ENCODE data around the gene OR10G4.
"Not testable (repeated sequence)": the region's sequence is repeated elsewhere in the genome, so short reads cannot be mapped to it uniquely, and the experiment has no call there.

The OR10G4 gene, protein sequence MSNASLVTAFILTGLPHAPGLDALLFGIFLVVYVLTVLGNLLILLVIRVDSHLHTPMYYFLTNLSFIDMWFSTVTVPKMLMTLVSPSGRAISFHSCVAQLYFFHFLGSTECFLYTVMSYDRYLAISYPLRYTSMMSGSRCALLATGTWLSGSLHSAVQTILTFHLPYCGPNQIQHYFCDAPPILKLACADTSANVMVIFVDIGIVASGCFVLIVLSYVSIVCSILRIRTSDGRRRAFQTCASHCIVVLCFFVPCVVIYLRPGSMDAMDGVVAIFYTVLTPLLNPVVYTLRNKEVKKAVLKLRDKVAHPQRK

GRCh38 chr11:124012697-124013096, at the start of gene OR10G4:
TSS of gene OR10G4 (plus strand) at chr11:124012997. CDS start at chr11:124015575, 2,578 bp downstream.
- no peak for DNase-seq (ENCODE audit: low spot score)

DNA sequence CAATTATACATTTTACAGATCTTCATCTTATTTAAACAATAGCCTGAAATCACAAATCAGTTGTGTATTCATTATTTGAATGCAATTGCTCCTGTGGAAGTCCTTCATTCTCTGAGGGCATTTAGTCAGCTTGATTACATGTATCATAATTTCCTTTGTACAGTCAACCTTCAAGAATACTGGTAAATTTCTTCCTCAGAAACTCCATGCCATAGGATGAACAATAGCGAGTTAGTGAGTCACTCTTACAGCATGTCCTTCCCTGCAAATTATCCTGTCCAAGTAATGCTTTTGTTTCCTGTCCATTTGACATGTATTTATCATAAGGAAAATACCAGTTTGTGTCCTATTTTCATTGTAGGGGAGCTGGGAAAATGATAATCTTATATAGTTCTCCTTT, 39.0 kb upstream of the OR10G4 start:
- DNase-seq (ENCODE audit: low spot score): no peak

GRCh38 chr11:123976770-123977560, 35.8 kb upstream of the OR10G4 start:
- DNase-seq (ENCODE audit: low spot score): no peak

- DNase-seq (ENCODE audit: low spot score): no peak
Measured at GRCh38 chr11:123977731-123978347, 35.0 kb upstream of the OR10G4 start, which contains the start of gene OR10S1. TSS of gene OR10S1 (minus strand) at chr11:123977781. CDS start at chr11:123977664, 117 bp downstream.

DNA sequence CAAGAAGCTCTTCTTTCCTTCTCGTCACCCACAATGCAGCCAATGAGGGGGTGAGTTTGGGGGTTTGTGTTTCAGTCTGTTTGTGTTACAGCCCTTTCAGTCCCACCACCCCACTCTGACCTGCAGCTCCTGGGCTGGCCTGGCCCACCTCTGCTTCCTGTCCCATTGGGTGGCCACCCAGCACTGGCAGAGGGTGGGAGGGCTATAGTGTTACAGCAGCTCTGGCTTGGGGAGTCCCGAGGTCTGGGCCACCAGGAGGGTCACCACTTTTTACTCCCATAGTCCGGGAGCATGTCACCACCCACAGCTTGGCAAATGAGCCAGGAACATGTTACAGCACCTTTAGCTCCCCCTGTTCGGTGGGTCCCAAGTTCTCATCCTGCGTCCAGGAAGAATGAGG, 33.5 kb upstream of the OR10G4 start:
- DNase-seq (ENCODE audit: low spot score): no peak

GRCh38 chr11:123995119-123995518, 17.7 kb upstream of the OR10G4 start, which contains the start of gene OR10G6:
TSS of gene OR10G6 (minus strand) at chr11:123995161. CDS start at chr11:123995161, 0 bp downstream.
- no peak for DNase-seq (ENCODE audit: low spot score)

- not testable (repeated sequence) for DNase-seq (ENCODE audit: low spot score)
Measured at GRCh38 chr11:124015837-124016236, 3.0 kb downstream of the OR10G4 start.

DNA sequence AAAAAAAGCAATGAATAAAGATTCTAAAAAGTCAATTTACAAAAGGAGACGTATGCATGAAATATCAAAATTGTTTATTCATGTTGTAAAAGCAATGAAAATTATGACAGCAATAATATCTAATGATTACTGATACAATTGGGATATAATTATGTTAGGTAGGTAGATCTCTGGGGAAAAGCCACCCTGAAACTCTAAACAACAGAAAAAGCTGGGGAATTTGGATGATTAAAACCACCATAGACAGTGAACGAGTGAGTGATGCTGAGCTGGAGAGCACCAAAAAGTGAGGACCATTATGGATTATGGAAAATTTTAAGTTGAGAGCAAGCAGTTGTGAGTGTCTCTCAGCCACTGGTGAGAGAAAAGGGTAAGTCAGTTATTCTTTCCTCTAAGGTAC, 13.7 kb downstream of the OR10G4 start, which contains the start of gene OR10G8:
Gene OR10G8 (plus strand): TSS at position 301 of the 400 bp plus-strand sequence. CDS start 2,825 bp downstream, outside the sequence.
- DNase-seq (ENCODE audit: low spot score): no peak

- DNase-seq (ENCODE audit: low spot score): no peak
Measured at GRCh38 chr11:124036666-124037065, 23.9 kb downstream of the OR10G4 start.

DNA sequence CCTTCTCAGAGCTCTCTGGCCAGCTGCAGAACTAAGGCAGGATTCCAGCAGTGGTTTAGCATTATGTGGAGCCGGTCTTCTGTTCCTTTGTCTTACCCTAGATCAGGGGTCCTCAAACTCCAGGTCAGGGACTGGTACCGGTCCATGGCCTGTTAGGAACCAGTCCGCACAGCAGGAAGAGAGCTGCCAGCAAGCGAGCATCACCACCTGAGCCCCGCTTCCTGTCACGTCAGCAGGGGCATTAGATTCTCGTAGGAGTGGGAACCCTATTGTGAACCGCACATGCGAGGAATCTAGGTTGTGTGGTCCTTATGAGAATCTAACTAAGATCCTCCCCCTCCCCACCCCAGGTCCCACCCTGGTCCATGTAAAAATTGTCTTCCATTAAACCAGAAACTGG, 26.8 kb downstream of the OR10G4 start:
- no peak for DNase-seq (ENCODE audit: low spot score)

GRCh38 chr11:124041254-124041653, 28.5 kb downstream of the OR10G4 start, which contains the start of gene OR10G7:
TSS of gene OR10G7 (minus strand) at chr11:124041325. CDS start at chr11:124039001, 2,324 bp downstream.
- no peak for DNase-seq (ENCODE audit: low spot score)

DNA sequence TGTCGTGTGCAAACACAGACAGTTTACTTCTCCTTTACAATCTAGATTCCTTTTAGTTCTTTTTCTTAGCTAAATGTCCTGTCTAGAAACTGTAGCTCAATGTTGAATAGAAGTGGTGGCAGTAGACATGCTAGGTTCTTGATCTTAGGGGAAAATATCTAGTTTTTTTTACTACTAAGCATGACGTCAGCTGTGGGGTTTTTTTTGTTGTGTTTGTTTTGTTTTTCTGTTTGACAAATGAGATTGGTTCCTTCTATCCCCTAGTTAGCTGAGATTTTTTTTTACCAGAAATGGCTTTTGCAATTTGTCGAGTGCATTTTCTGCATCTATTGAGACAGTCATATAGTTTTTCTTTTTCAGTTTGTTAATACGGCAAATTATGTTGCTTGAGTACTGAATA, 30.6 kb downstream of the OR10G4 start:
- no peak for DNase-seq (ENCODE audit: low spot score)

GRCh38 chr11:124050748-124051147, 38.0 kb downstream of the OR10G4 start:
- no peak for DNase-seq (ENCODE audit: low spot score)

- no peak for DNase-seq (ENCODE audit: low spot score)
Measured at GRCh38 chr11:124052966-124053365, 40.2 kb downstream of the OR10G4 start.
